ENCODE data around the gene COL6A5.

COL6A5 gene

DNA sequence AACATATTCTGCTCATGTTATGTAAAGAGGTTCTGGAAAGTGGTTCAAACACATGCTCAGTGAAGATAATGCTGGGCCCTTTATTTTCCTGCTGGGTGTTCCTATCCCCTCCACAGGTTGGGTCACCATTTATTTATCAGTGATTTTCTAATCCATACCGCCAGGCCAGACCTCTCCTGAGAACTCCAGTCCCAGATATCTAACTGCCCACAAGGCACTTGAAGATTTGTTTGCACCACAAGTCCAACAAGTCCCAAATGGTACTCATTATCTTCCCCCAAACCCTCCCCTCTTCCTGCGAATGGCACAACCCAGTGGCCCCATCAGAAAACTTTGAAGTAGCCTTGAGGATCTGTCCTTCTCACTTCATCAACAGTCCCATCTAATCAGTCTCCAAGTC is 176.9 kb downstream of the COL6A5 start:
- no peak for DNase-seq

- DNase-seq, result no peak
These were observed 182.0 kb downstream of the COL6A5 start for GRCh38 chr3:130527426-130527825.

DNA sequence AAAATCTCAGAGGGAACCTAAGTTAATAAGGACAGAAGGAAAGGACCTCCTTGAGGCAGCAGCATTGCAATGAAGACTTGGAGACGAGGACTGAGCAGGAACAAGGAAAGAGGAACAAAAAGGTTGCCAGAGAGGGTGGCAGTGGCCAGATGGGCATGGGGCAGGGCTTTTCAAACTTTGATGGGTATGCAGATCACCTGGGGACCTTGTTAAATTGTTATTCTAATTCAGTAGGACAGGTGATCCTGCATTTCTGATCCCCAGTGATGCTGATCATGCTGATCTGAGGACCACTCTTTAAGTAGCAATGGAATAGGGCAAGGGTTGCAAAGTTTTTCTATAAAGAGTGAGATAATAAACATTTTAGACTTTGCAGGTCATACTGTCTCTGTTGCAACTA is 182.6 kb downstream of the COL6A5 start:
- DNase-seq, result no peak

GRCh38 chr3:130529486-130530215 is 184.2 kb downstream of the COL6A5 start:
- DNase-seq, result no peak

GRCh38 chr3:130533247-130533646 is 187.8 kb downstream of the COL6A5 start:
- no peak for DNase-seq
